ENCODE data around the gene TOMM5.

- TF ChIP-seq CTCF (IDR thresholded peaks at IDR 0.05; ENCODE audit: low read depth, low read length, poor library complexity, severe bottlenecking) (no peak), EZH2phosphoT487 (IDR thresholded peaks at IDR 0.05; ENCODE audit: borderline replicate concordance, low read length) (no peak)
These were observed 29.6 kb downstream of the TOMM5 start for GRCh38 chr9:37562826-37563225.
